Activated T-helper 2 cell treated with anti-CD3 and anti-CD28 coated beads, Interferon-gamma antibody, Interleukin-2, Interleukin-4, amounts not matched to agents 10 μg/mL and 5 μg/mL and 100 μg/mL, durations not matched to agents 14 hours and 24 hours and 36 hours (primary cell): ENCODE data around the gene GRID1. TPM values are rescaled to one million over a fixed set of nuclear protein-coding genes. Genes with fewer than 3 reads are reported as not detected.

ENCODE experiments used
- DNase-seq: peaks from one replicate; pipeline ENCODE4 v3.0.0; 2021; ENCODE audit warnings: low spot score
- H3K27ac Mint-ChIP-seq: one replicate; pipeline ENCODE4 v1.8.0; 2021; ENCODE audit warnings: mixed read lengths
- H3K27me3 Mint-ChIP-seq: one replicate; pipeline ENCODE4 v1.8.0; 2021; ENCODE audit warnings: low read depth, mixed read lengths
- H3K36me3 Mint-ChIP-seq: one replicate; pipeline ENCODE4 v1.8.0; 2021; ENCODE audit warnings: low read depth, mixed read lengths
- H3K4me1 Mint-ChIP-seq: one replicate; pipeline ENCODE4 v1.8.0; 2021; ENCODE audit warnings: low read depth, mixed read lengths
- H3K4me3 Mint-ChIP-seq: one replicate; pipeline ENCODE4 v1.8.0; 2021; ENCODE audit warnings: low read depth, mild to moderate bottlenecking, moderate library complexity, mixed read lengths
- H3K9me3 Mint-ChIP-seq: one replicate; pipeline ENCODE4 v1.8.0; 2021; ENCODE audit warnings: mixed read lengths
- intact Hi-C: fragments of 100-400 bp; cut with micrococcal nuclease; formaldehyde crosslinking; loops from one replicate; pipeline ENCODE4 v1.15.1; 2023
- total RNA-seq: library from RNA; stranded (reverse); gene quantifications from 2 replicates; pipeline ENCODE4 v1.2.3, GENCODE V29; 2022

Gene GRID1
- total RNA-seq, 1 donor from 2014 or later: not detected

- no peak for DNase-seq
- Mint-ChIP-seq H3K27ac (no peak overlapping the region), H3K36me3 (no peaks in the 10 kb centered on the region), H3K27me3 (no peaks in the 10 kb centered on the region), H3K9me3 (no peaks in the 10 kb centered on the region), H3K4me3 (no peak overlapping the region), H3K4me1 (no peaks in the 10 kb centered on the region)
- intact Hi-C loops: no loop called here
Observed at GRCh38 chr10:86234107-86234506, 132.5 kb downstream of the GRID1 start.

GRCh38 chr10:86233131-86233530 lies 133.5 kb downstream of the GRID1 start:
- Mint-ChIP-seq H3K4me1 (no peaks in the 10 kb centered on the region), H3K4me3 (no peak overlapping the region), H3K9me3 (no peaks in the 10 kb centered on the region), H3K27me3 (no peaks in the 10 kb centered on the region), H3K36me3 (no peaks in the 10 kb centered on the region), H3K27ac (no peak overlapping the region)
- no peak for DNase-seq
- intact Hi-C loops: no loop called here

- no peaks in the 10 kb centered on the region for H3K4me1 Mint-ChIP-seq
Observed at GRCh38 chr10:86232644-86233043, 134.0 kb downstream of the GRID1 start.

GRCh38 chr10:86231796-86232560 lies 134.6 kb downstream of the GRID1 start:
- H3K36me3 Mint-ChIP-seq: no peaks in the 10 kb centered on the region
- no peaks in the 10 kb centered on the region for H3K9me3 Mint-ChIP-seq
- H3K27me3 Mint-ChIP-seq: no peaks in the 10 kb centered on the region
- no peaks in the 10 kb centered on the region for H3K4me1 Mint-ChIP-seq
- no peak overlapping the region for H3K27ac Mint-ChIP-seq
- DNase-seq: no peak
- intact Hi-C loops: no loop called here
- H3K4me3 Mint-ChIP-seq: no peak overlapping the region

More at GRCh38 chr10:86232644-86233043, 134.0 kb downstream of the GRID1 start:
- no peaks in the 10 kb centered on the region for H3K36me3 Mint-ChIP-seq
- no peak for DNase-seq
- H3K9me3 Mint-ChIP-seq: no peaks in the 10 kb centered on the region
- no peak overlapping the region for H3K4me3 Mint-ChIP-seq
- intact Hi-C loops: no loop called here
- H3K27me3 Mint-ChIP-seq: no peaks in the 10 kb centered on the region
- no peak overlapping the region for H3K27ac Mint-ChIP-seq

- H3K9me3 Mint-ChIP-seq: no peaks in the 10 kb centered on the region
- DNase-seq: no peak
- H3K4me3 Mint-ChIP-seq: no peak overlapping the region
- H3K4me1 Mint-ChIP-seq: no peaks in the 10 kb centered on the region
- H3K27me3 Mint-ChIP-seq: no peaks in the 10 kb centered on the region
- H3K36me3 Mint-ChIP-seq: no peaks in the 10 kb centered on the region
- intact Hi-C loops: no loop called here
- H3K27ac Mint-ChIP-seq: no peak overlapping the region
Observed at GRCh38 chr10:86230557-86231180, 135.9 kb downstream of the GRID1 start.

- intact Hi-C loops: no loop called here
- no peaks in the 10 kb centered on the region for H3K9me3 Mint-ChIP-seq
- no peak overlapping the region for H3K27ac Mint-ChIP-seq
- no peaks in the 10 kb centered on the region for H3K36me3 Mint-ChIP-seq
- no peak for DNase-seq
- H3K27me3 Mint-ChIP-seq: no peaks in the 10 kb centered on the region
- H3K4me3 Mint-ChIP-seq: no peak overlapping the region
- no peaks in the 10 kb centered on the region for H3K4me1 Mint-ChIP-seq
Observed at GRCh38 chr10:86229811-86230556, 136.6 kb downstream of the GRID1 start.

GRCh38 chr10:86229376-86229775 lies 137.2 kb downstream of the GRID1 start:
- intact Hi-C loops: no loop called here
- Mint-ChIP-seq H3K36me3 (no peaks in the 10 kb centered on the region), H3K27me3 (no peaks in the 10 kb centered on the region), H3K4me3 (no peak overlapping the region), H3K4me1 (no peaks in the 10 kb centered on the region), H3K27ac (no peak overlapping the region), H3K9me3 (no peaks in the 10 kb centered on the region)
- no peak for DNase-seq

- intact Hi-C loops: no loop called here
- H3K9me3 Mint-ChIP-seq: no peaks in the 10 kb centered on the region
- H3K27me3 Mint-ChIP-seq: no peaks in the 10 kb centered on the region
- H3K4me1 Mint-ChIP-seq: no peaks in the 10 kb centered on the region
- no peak overlapping the region for H3K27ac Mint-ChIP-seq
- H3K36me3 Mint-ChIP-seq: no peaks in the 10 kb centered on the region
- H3K4me3 Mint-ChIP-seq: no peak overlapping the region
- DNase-seq: no peak
Observed at GRCh38 chr10:86227501-86228258, 138.9 kb downstream of the GRID1 start.

- Mint-ChIP-seq H3K4me3 (no peak overlapping the region), H3K36me3 (no peaks in the 10 kb centered on the region), H3K27ac (no peak overlapping the region), H3K27me3 (no peaks in the 10 kb centered on the region), H3K9me3 (no peaks in the 10 kb centered on the region), H3K4me1 (no peaks in the 10 kb centered on the region)
- intact Hi-C loops: no loop called here
- no peak for DNase-seq
Observed at GRCh38 chr10:86226781-86227201, 139.8 kb downstream of the GRID1 start.

GRCh38 chr10:86226016-86226415 lies 140.6 kb downstream of the GRID1 start:
- intact Hi-C loops: no loop called here
- Mint-ChIP-seq H3K4me3 (no peak overlapping the region), H3K36me3 (no peaks in the 10 kb centered on the region), H3K4me1 (no peaks in the 10 kb centered on the region), H3K9me3 (no peaks in the 10 kb centered on the region), H3K27me3 (no peaks in the 10 kb centered on the region), H3K27ac (no peak overlapping the region)
- no peak for DNase-seq

- H3K36me3 Mint-ChIP-seq: no peaks in the 10 kb centered on the region
- H3K4me1 Mint-ChIP-seq: no peaks in the 10 kb centered on the region
- intact Hi-C loops: no loop called here
- H3K9me3 Mint-ChIP-seq: no peaks in the 10 kb centered on the region
- H3K4me3 Mint-ChIP-seq: no peak overlapping the region
- no peak overlapping the region for H3K27ac Mint-ChIP-seq
- DNase-seq: no peak
- no peaks in the 10 kb centered on the region for H3K27me3 Mint-ChIP-seq
Observed at GRCh38 chr10:86225103-86225782, 141.4 kb downstream of the GRID1 start.

- intact Hi-C loops: no loop called here
- Mint-ChIP-seq H3K27ac (no peak overlapping the region), H3K36me3 (no peaks in the 10 kb centered on the region)
Observed at GRCh38 chr10:86224354-86225102, 142.1 kb downstream of the GRID1 start.

More at GRCh38 chr10:86224354-86225102, 142.1 kb downstream of the GRID1 start:
- DNase-seq: no peak
- Mint-ChIP-seq H3K9me3 (no peaks in the 10 kb centered on the region), H3K4me3 (no peak overlapping the region), H3K27me3 (no peaks in the 10 kb centered on the region), H3K4me1 (no peaks in the 10 kb centered on the region)
